K562 (cell line): Measurements from ENCODE around the gene CYSTM1. TPM values are rescaled to one million over a fixed set of nuclear protein-coding genes. Genes with fewer than 3 reads are reported as not detected.

Experiments
- ATAC-seq: fragments of 200-7000 bp; cut with Tn5 transposase; 3 replicates; pipeline ENCODE4 v1.9.1; 2020; ENCODE audit warnings: moderate library complexity
- BruUV-seq: library from RNA; stranded (reverse); fragments of 400-500 nt; replicated peaks from 2 replicates; lab custom pipeline; 2021; lab: Mats Ljungman, UMichigan
- CTCF ChIA-PET: fragments of 300-600 bp; formaldehyde crosslinking; extraction: SDS; loops from one replicate; lab custom pipeline; 2021; ENCODE audit warnings: low intra/inter-chr PET ratio; lab: Yijun Ruan, JAX
- POLR2A ChIA-PET: fragments of 300-600, 350-650 bp; sonication (Branson Sonifier 250); formaldehyde crosslinking; extraction: SDS; loops from one replicate; lab custom pipeline; 2021; ENCODE audit warnings: antibody characterized with exemption, inconsistent platforms; lab: Yijun Ruan, JAX
- DNase-seq, 4 experiments: peaks; one replicate each; pipeline versions ENCODE4 v3.0.0 to v3.0.0-alpha.2; 2011 to 2018; ENCODE audit warnings: low spot score in 3 of 4, mixed read lengths in 3 of 4; ENCODE audit errors: extremely low read depth in 1 of 4
- FAIRE-seq: peaks from 2 replicates; lab custom pipeline; 2011; peaks lifted over from hg19 to GRCh38; lab: Jason Lieb, UNC
- H2AFZ ChIP-seq: 2 replicates; pipeline ENCODE4 v1.6.0; 2011; ENCODE audit warnings: low read depth, low read length, control low read depth, inconsistent platforms
- H3K27ac ChIP-seq: fragments of 200-600 bp; 3 replicates; pipeline ENCODE4 v1.8.0; 2011; ENCODE audit warnings: low read depth, mild to moderate bottlenecking, control low read depth, inconsistent platforms, low read length, moderate library complexity, mixed read lengths; ENCODE audit errors: extremely low read depth
- H3K27me3 ChIP-seq, 2 experiments: fragments of 300-600 bp in 1 of 2; 2 replicates in 1 of 2; 3 replicates in 1 of 2; pipeline versions ENCODE4 v1.6.0 to v1.8.0; 2011; ENCODE audit warnings: inconsistent platforms in 2 of 2, low read length in 2 of 2, mild to moderate bottlenecking in 1 of 2, mixed read lengths in 1 of 2, moderate library complexity in 1 of 2; ENCODE audit not compliant: control insufficient read depth in 2 of 2, insufficient read depth in 2 of 2
- H3K36me3 ChIP-seq: fragments of 300-600 bp; 3 replicates; pipeline ENCODE4 v1.8.0; 2011; ENCODE audit warnings: mild to moderate bottlenecking, low read length, inconsistent platforms; ENCODE audit not compliant: control insufficient read depth, insufficient read depth
- H3K4me1 ChIP-seq, 2 experiments: fragments of 200-600 bp in 1 of 2; replicated peaks in 1 of 2; 2 replicates in 1 of 2; 3 replicates in 1 of 2; pipeline versions ENCODE4 v1.5.1 to v1.8.0; 2011; ENCODE audit warnings: inconsistent platforms in 2 of 2, low read length in 2 of 2, mild to moderate bottlenecking in 1 of 2, mixed read lengths in 1 of 2, moderate library complexity in 1 of 2; ENCODE audit not compliant: control insufficient read depth in 2 of 2, insufficient read depth in 2 of 2
- H3K4me2 ChIP-seq: 2 replicates; pipeline ENCODE4 v1.6.1; 2011; ENCODE audit warnings: low read length, control low read depth, inconsistent platforms, mixed read lengths; ENCODE audit not compliant: insufficient read depth
- H3K4me3 ChIP-seq: fragments of 200-600 bp; sonication (generic), shearing (Covaris generic); 2 replicates; pipeline ENCODE4 v1.5.1; 2016; ENCODE audit warnings: control low read depth, inconsistent platforms
- H3K79me2 ChIP-seq: fragments of 200-600 bp; 3 replicates; pipeline ENCODE4 v1.8.0; 2011; ENCODE audit warnings: low read length, inconsistent platforms; ENCODE audit not compliant: control insufficient read depth, insufficient read depth
- H3K9ac ChIP-seq, 2 experiments: 2 replicates each; pipeline versions ENCODE4 v1.6.0 to v1.6.1; 2011; ENCODE audit warnings: low read depth in 2 of 2, low read length in 2 of 2, control low read depth in 1 of 2, inconsistent platforms in 1 of 2, mild to moderate bottlenecking in 1 of 2, mixed read lengths in 1 of 2; ENCODE audit not compliant: insufficient read depth in 1 of 2
- H3K9me1 ChIP-seq: one replicate; pipeline ENCODE4 v1.6.0; 2011; ENCODE audit warnings: inconsistent platforms, mild to moderate bottlenecking, low read length, moderate library complexity; ENCODE audit not compliant: control insufficient read depth, insufficient read depth
- H3K9me3 ChIP-seq: replicated peaks from 2 replicates; pipeline ENCODE4 v1.5.1; 2011; ENCODE audit warnings: low read depth, low read length, inconsistent platforms; ENCODE audit not compliant: control insufficient read depth, insufficient read depth
- H4K20me1 ChIP-seq: replicated peaks from 2 replicates; pipeline ENCODE4 v1.6.1; 2011; ENCODE audit warnings: low read length, inconsistent platforms, mixed read lengths; ENCODE audit not compliant: control insufficient read depth, insufficient read depth
- BCLAF1 ChIP-seq, 2 experiments: fragments of 450-650 bp in 1 of 2; IDR thresholded peaks; 2 replicates each; pipeline ENCODE4 v1.6.1; 2011 to 2017; ENCODE audit warnings: low read depth in 2 of 2, antibody characterized with exemption in 1 of 2, borderline replicate concordance in 1 of 2, low read length in 1 of 2, mild to moderate bottlenecking in 1 of 2, mixed read lengths in 1 of 2; ENCODE audit not compliant: control insufficient read depth in 1 of 2
- JUNB ChIP-seq: fragments of 450-650 bp; formaldehyde crosslinking; conservative IDR thresholded peaks from 2 replicates; pipeline ENCODE4 v1.4.0; 2020; ENCODE audit warnings: mild to moderate bottlenecking
- KLF1 ChIP-seq: fragments of 450-650 bp; IDR thresholded peaks from 2 replicates; pipeline ENCODE4 v1.6.1; 2016; ENCODE audit warnings: missing genetic modification characterization, missing compliant biosample characterization
- MECOM ChIP-seq: fragments of 250-450 bp; sonication (Bioruptor Pico); IDR thresholded peaks from 2 replicates; pipeline ENCODE4 v1.8.0; 2022; ENCODE audit warnings: inconsistent platforms
- MEF2A ChIP-seq: IDR thresholded peaks from 2 replicates; pipeline ENCODE4 v1.6.1; 2011; ENCODE audit warnings: low read depth, mild to moderate bottlenecking, low read length, moderate library complexity; ENCODE audit not compliant: control insufficient read depth
- PHF20 ChIP-seq: fragments of 450-650 bp; IDR thresholded peaks from 2 replicates; pipeline ENCODE4 v1.6.1; 2018; ENCODE audit not compliant: partially characterized antibody
- PRPF4 ChIP-seq: fragments of 200-400 bp; formaldehyde crosslinking; IDR thresholded peaks from one replicate; pipeline ENCODE4 v1.6.1; 2017; ENCODE audit warnings: low read length, low read depth, mild to moderate bottlenecking; ENCODE audit not compliant: insufficient read depth, poor library complexity, severe bottlenecking
- SP1 ChIP-seq: sonication (generic); formaldehyde crosslinking; IDR thresholded peaks from 2 replicates; pipeline ENCODE4 v1.8.1; 2022; ENCODE audit warnings: mild to moderate bottlenecking, missing genetic modification reagents
- ZBTB7A ChIP-seq: IDR thresholded peaks from 2 replicates; pipeline ENCODE4 v1.6.1; 2011; ENCODE audit warnings: low read depth, mild to moderate bottlenecking, low read length, moderate library complexity, borderline replicate concordance; ENCODE audit not compliant: control insufficient read depth
- ZC3H8 ChIP-seq: fragments of 450-650 bp; IDR thresholded peaks from 2 replicates; pipeline ENCODE4 v1.6.1; 2017
- ZFPM2 ChIP-seq: fragments of 250-450 bp; sonication (Bioruptor Pico); IDR thresholded peaks from 2 replicates; pipeline ENCODE4 v1.5.1; 2022; ENCODE audit warnings: mild to moderate bottlenecking
- WGBS: fragments of 100-300 bp; shearing (Covaris generic); methylation state at CpG from one replicate; pipeline ENCODE4 v1.1.6; 2016; ENCODE audit warnings: low coverage, mixed read lengths; ENCODE audit not compliant: insufficient coverage; ENCODE audit errors: missing lambda C conversion rate; 5-methylcytosine and 5-hydroxymethylcytosine counted together
- in situ Hi-C: fragments of 300-500 bp; cut with MboI; formaldehyde crosslinking; loops from 4 replicates; pipeline ENCODE4 v1.15.0; 2018; ENCODE audit warnings: inconsistent platforms, mixed read lengths
- intact Hi-C: fragments of 100-400 bp; cut with micrococcal nuclease; formaldehyde crosslinking; loops from 2 replicates; pipeline ENCODE4 v1.14.2; 2022
- polyA plus RNA-seq, 8 experiments: library from polyadenylated mRNA; depleted of rRNA in 4 of 8; stranded (reverse) in 5 of 8; unstranded in 3 of 8; fragments of >200 nt; fragmentation: Nextera tagmentation in 2 of 8; fragmentation: Illumina TruSeq in 1 of 8; extraction: Ambion mirVana in 2 of 8; extraction: Trizol in 1 of 8; gene quantifications; 2 replicates each; pipeline versions ENCODE4 v1.2.1 to v1.2.3, GENCODE V29; 2011 to 2014; ENCODE audit warnings: inconsistent platforms in 1 of 8, missing spikeins in 1 of 8
- total RNA-seq, 7 experiments: library from RNA; depleted of rRNA in 6 of 7; stranded (reverse); fragments of >200 nt in 6 of 7; fragmentation: Illumina TruSeq in 2 of 7; extraction: Trizol in 2 of 7; gene quantifications; 2 replicates each; pipeline versions ENCODE4 v1.2.1 to v1.2.3, GENCODE V29; 2011 to 2021; ENCODE audit warnings: low replicate concordance in 1 of 7

Gene CYSTM1
- total and polyA plus RNA-seq, 9 of the 15 experiments (the other 6 are each of a cell fraction or from before 2014, with no cell fraction given) = 76.1 to 422 (median 108) TPM

- Histone ChIP-seq H3K36me3 (peaks cover 33% of the 10 kb centered on the region; the same call in 2 of the 3 replicates), H4K20me1 (peaks cover 4% of the 10 kb centered on the region; the same call in 1 of the 2 replicates), H3K4me2 (no peak overlapping the region), H3K27ac (no peak overlapping the region), H3K9me1 (no peaks in the 10 kb centered on the region), H3K9ac (no peak overlapping the region), H2AFZ (no peak overlapping the region), H3K9me3 (no peaks in the 10 kb centered on the region), H3K4me1 (peaks cover 2 to 3% of the 10 kb centered on the region in 2 experiments; a peak in 3 of 5 replicates), H3K4me3 (no peak overlapping the region), H3K27me3 (no peaks in the 10 kb centered on the region), H3K79me2 (peaks cover 24% of the 10 kb centered on the region)
- no peak for ATAC-seq
- no peak for FAIRE-seq
- intact Hi-C loops (no loop called here), in situ Hi-C loops (no loop called here)
- ChIA-PET CTCF (no interaction called here), POLR2A (interaction anchor here (0.5 to 2.4 kb wide), 2 partner anchors 12 to 46 kb away, joined by 3 to 8 read pairs; partner anchors contain the start of gene PFDN1)
- WGBS = 99% methylated on average over 5 of the region's 6 CpGs
- no TSS peak for BruUV-seq
- no peak for DNase-seq
- TF ChIP-seq KLF1 (tag) (no peak), PHF20 (no peak), ZC3H8 (no peak), SP1 (no peak), PRPF4 (no peak), ZBTB7A (no peak), MECOM (CRISPR knock-in tag) (no peak), MEF2A (no peak), BCLAF1 (IDR thresholded peaks at IDR 0.05; ENCODE audit: borderline replicate concordance in 1 of 2, control insufficient read depth in 1 of 2, low read depth in 2 of 2, low read length in 1 of 2) (no peak), ZFPM2 (CRISPR knock-in tag) (no peak), JUNB (CRISPR knock-in tag) (no peak)
Observed at GRCh38 chr5:140256726-140257125, 81.7 kb downstream of the CYSTM1 start.
